Stimulated activated CD8-positive, alpha-beta memory T cell treated with anti-CD3 and anti-CD28 coated beads, Interleukin-4, amount 100 ng/mL, for 1 hour (primary cell): ENCODE measurements around the gene FRS3.

ENCODE experiments used
- DNase-seq, 2 donors: peaks; one replicate each; pipeline ENCODE4 v3.0.0-alpha.2; 2020; ENCODE audit warnings: low read depth in 2 of 2, low spot score in 1 of 2

The FRS3 gene

DNA sequence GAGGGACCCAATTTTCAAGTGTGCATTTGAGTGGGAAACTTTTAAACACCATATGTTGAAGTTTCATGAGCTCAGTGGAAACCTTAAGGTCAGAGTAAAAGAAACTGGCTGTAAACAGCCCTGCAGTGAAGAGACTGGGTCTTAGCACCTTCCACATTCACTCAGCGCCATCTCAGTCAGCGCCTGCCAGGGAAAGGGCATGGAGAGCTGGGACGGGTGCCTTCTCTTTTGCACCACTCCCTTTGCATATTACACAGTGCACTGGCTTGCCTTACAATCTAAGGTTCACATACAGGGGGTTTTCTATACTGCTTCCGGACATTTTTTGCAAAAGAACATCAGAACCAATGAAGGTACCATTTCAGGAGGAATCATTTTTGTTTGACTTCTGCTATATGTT lies 12.3 kb upstream of the FRS3 start:
- DNase-seq: no peak

- no peak for DNase-seq
Observed at GRCh38 chr6:41791305-41791704, 11.6 kb upstream of the FRS3 start.

DNA sequence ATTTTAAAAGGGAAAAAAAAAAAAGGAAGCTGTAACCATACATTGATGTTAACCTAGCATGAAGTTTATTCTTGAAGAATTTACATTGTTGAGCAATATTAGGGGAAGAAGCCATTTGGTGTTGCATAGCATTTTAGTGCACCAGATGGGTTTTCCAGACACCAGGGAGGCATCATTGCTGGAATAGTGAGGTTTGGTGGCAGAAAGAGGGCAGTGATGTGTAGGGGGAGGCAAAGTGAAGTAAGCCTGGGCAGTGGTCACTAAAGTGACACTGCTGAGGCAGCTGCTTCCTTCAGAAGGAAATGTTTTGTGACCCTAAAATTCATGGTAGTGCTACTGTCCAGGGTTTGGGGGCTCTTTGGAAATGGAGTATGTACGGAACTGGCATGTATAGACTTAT lies 10.3 kb upstream of the FRS3 start:
- DNase-seq: no peak

GRCh38 chr6:41789390-41789724 lies 9.7 kb upstream of the FRS3 start:
- no peak for DNase-seq

- DNase-seq: peak; percentile 86 to 90
Observed at GRCh38 chr6:41787219-41787917, 7.7 kb upstream of the FRS3 start, which contains the start of gene TOMM6. Gene TOMM6, plus strand, starts transcription at chr6:41787694. Its CDS starts 4 bp downstream, at chr6:41787698.

- DNase-seq: peak; percentile 68 to 76
Observed at GRCh38 chr6:41786451-41787218, 6.9 kb upstream of the FRS3 start.

- DNase-seq: no peak
Observed at GRCh38 chr6:41785689-41786450, 6.2 kb upstream of the FRS3 start.

DNA sequence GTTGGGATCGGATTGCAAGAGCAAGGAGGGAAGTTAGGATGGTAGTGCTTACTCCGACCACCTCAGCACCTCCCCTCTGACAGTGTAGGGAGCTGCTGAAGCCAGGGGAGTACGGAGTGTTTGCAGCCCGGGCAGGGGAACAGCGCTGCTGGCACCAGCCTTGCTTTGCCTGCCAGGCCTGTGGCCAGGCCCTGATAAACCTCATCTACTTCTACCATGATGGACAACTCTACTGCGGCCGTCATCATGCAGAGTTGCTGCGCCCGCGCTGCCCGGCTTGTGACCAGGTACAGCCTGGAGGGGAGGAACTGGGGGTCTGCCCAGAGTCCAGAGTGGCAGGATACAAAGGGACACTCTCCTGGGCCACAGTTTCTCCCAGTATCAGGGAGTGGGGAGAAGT lies 5.6 kb upstream of the FRS3 start:
- DNase-seq: no peak

DNA sequence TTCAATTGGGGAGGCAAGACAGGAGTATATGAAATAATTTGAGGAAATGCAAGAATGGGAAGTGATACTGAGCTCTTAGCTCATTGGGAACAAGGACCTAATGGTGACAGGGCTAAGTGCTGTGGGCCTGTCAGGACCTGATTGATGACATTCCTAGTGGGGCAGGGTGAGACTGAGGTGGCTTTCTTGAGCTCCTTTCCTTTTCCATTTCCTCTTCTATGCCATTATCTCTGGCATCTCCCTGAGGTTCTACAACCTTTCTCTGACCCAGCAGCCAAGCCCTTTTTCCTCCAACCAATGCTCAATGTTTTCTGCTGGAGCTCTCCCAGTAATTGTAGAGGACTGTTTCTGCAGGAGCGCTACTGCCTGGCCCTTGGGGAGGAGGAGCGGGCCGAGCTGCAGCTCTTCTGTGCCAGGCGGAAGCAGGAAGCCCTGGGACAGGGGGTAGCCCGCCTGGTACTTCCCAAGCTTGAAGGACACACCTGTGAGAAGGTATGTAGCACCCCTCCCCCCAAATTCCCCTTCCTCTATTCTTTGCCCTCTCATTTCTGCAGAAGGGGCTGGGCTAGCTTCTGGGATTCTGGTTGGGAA lies 5.0 kb upstream of the FRS3 start:
- DNase-seq: no peak

- no peak for DNase-seq
Observed at GRCh38 chr6:41783106-41783780, 3.5 kb upstream of the FRS3 start.

GRCh38 chr6:41781366-41781730 lies 1.6 kb upstream of the FRS3 start:
- no peak for DNase-seq

GRCh38 chr6:41780551-41781365 lies 1.1 kb upstream of the FRS3 start, which contains the start of gene PRICKLE4:
Gene PRICKLE4, plus strand, starts transcription at chr6:41780782. Its CDS starts 2,692 bp downstream, at chr6:41783474.
- no peak for DNase-seq

- DNase-seq: no peak
Observed at GRCh38 chr6:41779336-41779735, 364 bp downstream of the FRS3 start.

DNA sequence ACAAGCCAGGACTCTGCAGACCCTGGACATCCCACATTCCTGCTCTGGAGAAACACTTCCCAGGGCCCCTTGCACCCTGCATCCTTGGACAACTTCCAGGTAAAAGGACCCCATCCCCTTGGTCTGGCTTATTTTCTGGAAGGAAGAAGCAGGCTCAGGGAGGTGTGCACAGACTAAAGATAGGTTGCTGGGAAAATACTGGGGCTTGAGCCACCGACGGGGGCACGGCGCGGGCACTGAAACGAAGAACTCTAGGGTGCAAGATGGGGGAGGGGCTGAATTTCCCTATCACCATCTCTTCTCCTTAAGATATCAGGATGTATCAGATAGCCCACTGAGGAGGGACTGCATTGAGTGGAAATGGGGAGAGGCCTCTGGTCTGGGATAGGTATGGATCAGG lies 805 bp downstream of the FRS3 start:
- no peak for DNase-seq

- DNase-seq: no peak
Observed at GRCh38 chr6:41777551-41778285, 2.0 kb downstream of the FRS3 start.

DNA sequence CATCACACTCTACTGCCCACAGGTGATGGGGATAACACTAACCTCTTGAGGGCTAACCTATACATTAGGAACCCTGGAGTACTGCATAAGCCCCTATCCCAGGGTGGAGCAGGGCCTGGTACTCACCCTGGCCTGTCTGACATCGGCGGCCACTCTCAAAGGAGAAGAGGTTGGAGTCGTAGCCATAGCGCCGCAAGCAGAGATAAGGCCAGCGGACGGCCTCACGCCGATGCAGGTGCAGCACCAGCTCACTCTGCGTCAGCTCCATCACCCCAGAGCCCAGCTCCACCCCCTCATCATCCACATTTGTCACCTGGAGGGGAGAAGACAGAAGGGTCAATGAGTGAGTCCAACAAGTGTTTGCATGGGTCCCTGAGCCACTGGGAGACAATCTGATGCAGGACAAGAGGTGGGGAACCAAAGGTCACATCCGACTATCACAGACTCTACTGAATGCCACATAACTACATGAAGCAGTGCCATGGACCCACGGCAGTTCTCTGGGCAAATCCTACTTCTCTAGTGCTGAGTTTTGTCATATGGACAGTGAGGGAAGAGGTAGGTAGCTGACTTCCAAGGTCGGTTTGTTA lies 4.3 kb downstream of the FRS3 start:
- DNase-seq: no peak

DNA sequence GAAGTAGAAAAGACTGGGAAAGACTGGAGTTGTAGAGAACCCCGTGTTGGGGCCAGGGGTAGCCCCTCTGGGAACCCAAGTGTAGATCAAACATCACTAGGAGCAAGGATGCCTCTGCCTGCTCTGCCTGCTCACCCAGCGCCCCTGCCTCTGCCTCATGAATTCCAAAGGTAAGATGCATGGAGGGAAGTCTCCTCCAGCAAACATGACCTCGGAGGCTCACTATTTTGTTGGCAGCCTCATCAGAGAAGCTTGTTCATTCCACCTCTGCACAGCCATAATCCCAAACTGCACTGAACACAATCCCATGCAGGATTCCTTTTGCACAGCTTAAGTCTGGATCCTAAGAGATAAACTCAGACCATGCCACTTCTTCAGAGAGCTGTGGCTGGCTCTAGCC lies 4.9 kb downstream of the FRS3 start:
- DNase-seq: no peak

DNA sequence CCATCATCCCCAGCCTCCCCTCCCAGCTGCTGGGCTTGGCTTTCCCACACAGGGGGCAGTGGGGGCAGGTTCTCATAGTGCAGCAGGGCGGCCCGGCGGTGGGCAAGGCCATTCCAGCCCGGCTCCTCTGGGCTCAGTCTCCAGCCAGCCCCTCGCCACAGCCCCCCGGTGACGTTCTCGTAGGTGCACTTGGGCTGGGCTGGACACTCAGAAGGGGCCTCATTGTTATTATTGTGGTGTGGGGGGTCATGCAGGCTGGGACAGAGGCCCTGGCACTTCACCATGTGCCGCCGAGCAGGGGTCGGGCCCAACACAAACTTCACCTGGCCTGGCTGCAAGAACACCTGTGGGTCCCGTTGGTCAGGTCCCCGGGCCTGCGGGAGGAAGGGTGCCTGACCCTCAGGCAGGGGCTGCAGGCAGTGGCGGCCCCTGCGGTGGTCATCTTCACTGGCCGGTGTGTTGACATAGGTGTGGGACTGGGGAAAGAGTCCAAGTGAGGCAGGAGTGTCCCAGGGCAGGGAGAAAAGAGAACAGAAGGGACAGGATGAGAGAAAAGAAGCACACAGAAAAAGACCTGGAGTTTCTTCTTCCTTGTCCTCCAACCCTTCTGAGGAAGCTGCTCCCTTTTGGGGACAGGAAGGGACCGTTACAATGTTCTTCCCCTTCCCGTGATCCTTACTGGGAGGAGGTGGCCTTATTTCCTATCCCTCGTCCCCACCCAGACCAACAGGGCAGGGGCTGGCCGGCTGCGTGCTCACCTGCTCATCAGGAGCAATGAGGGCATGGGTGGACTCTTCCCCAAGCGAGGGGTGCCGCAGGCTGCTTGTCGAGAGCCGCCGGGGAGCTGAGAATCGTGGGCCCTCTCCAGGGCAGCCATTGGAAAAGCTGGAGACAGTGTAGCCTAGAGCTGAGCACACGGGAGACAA lies 8.4 kb downstream of the FRS3 start:
- DNase-seq: no peak
